RWPE2 (cell line): ENCODE data around the gene TPCN2.

Experiments
- ATAC-seq: fragments of 200-7000 bp; cut with Tn5 transposase; 3 replicates; pipeline ENCODE4 v1.9.1; 2021; ENCODE audit warnings: low read depth
- DNase-seq: peaks from one replicate; pipeline ENCODE4 v3.0.0-alpha.2; 2020; ENCODE audit warnings: low spot score
- H3K27ac ChIP-seq: fragments of 450-650 bp; 2 replicates; pipeline ENCODE4 v1.5.1; 2017; ENCODE audit warnings: mild to moderate bottlenecking; ENCODE audit not compliant: poor library complexity, severe bottlenecking
- H3K27me3 ChIP-seq: fragments of 250-450 bp; sonication (Bioruptor Pico); 2 replicates; pipeline ENCODE4 v1.5.1; 2021; ENCODE audit warnings: mild to moderate bottlenecking, moderate library complexity; ENCODE audit not compliant: insufficient read depth, poor library complexity, severe bottlenecking
- H3K36me3 ChIP-seq: fragments of 250-450 bp; sonication (Bioruptor Pico); 2 replicates; pipeline ENCODE4 v1.5.1; 2020; ENCODE audit warnings: low read depth, mild to moderate bottlenecking, moderate library complexity
- H3K4me1 ChIP-seq: fragments of 250-450 bp; sonication (Bioruptor Pico); 2 replicates; pipeline ENCODE4 v1.5.1; 2021; ENCODE audit warnings: mild to moderate bottlenecking, moderate library complexity; ENCODE audit not compliant: insufficient read depth, poor library complexity, severe bottlenecking
- H3K4me3 ChIP-seq: fragments of 250-450 bp; sonication (Bioruptor Pico); 2 replicates; pipeline ENCODE4 v1.5.1; 2021; ENCODE audit warnings: mild to moderate bottlenecking, moderate library complexity; ENCODE audit not compliant: severe bottlenecking
- H3K9me3 ChIP-seq: fragments of 250-450 bp; sonication (Bioruptor Pico); 2 replicates; pipeline ENCODE4 v1.5.1; 2021; ENCODE audit warnings: mild to moderate bottlenecking, moderate library complexity; ENCODE audit not compliant: severe bottlenecking
- TF ChIP-seq, protein P1 (sequence below): fragments of 450-650 bp; IDR thresholded peaks from one replicate; pipeline ENCODE4 v1.5.1; 2017; ENCODE audit warnings: mild to moderate bottlenecking, moderate library complexity; ENCODE audit not compliant: poor library complexity, severe bottlenecking

The TPCN2 gene

DNA sequence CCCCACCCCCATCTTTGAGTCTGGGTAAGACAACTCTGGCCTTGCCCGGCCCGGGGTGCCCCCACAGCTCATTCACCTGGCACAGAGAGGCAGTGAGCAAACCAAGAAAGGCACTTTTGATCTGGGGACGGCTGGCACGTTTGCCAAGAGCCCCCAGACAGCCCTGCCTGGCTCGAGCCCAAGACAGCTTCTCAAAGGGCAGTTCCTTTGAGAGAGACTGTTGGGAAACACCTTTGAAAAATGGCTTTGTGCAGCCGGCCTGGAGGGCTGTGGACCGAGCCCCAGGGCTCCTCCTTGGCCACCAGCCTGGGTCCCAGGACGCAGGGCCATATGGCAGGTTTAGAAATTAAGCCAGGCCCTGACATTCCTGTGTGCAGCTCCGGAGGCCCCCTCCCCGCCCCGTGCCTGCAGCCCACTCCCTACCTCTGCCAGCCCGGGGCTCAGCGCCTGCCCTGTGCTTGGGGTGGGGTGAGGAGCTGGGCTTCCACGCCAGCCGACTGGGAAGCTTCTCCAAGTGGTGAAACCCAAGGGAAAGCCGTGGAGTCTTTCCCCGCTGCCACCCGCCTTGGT lies 56.8 kb downstream of the TPCN2 start:
- Histone ChIP-seq H3K4me3 (no peak overlapping the region), H3K36me3 (no peaks in the 10 kb centered on the region), H3K27me3 (no peaks in the 10 kb centered on the region), H3K9me3 (no peaks in the 10 kb centered on the region), H3K4me1 (no peaks in the 10 kb centered on the region), H3K27ac (no peak overlapping the region)
- ATAC-seq (no peak), DNase-seq (no peak)
- TF ChIP-seq, protein P1, sequence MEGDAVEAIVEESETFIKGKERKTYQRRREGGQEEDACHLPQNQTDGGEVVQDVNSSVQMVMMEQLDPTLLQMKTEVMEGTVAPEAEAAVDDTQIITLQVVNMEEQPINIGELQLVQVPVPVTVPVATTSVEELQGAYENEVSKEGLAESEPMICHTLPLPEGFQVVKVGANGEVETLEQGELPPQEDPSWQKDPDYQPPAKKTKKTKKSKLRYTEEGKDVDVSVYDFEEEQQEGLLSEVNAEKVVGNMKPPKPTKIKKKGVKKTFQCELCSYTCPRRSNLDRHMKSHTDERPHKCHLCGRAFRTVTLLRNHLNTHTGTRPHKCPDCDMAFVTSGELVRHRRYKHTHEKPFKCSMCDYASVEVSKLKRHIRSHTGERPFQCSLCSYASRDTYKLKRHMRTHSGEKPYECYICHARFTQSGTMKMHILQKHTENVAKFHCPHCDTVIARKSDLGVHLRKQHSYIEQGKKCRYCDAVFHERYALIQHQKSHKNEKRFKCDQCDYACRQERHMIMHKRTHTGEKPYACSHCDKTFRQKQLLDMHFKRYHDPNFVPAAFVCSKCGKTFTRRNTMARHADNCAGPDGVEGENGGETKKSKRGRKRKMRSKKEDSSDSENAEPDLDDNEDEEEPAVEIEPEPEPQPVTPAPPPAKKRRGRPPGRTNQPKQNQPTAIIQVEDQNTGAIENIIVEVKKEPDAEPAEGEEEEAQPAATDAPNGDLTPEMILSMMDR: no peak

DNA sequence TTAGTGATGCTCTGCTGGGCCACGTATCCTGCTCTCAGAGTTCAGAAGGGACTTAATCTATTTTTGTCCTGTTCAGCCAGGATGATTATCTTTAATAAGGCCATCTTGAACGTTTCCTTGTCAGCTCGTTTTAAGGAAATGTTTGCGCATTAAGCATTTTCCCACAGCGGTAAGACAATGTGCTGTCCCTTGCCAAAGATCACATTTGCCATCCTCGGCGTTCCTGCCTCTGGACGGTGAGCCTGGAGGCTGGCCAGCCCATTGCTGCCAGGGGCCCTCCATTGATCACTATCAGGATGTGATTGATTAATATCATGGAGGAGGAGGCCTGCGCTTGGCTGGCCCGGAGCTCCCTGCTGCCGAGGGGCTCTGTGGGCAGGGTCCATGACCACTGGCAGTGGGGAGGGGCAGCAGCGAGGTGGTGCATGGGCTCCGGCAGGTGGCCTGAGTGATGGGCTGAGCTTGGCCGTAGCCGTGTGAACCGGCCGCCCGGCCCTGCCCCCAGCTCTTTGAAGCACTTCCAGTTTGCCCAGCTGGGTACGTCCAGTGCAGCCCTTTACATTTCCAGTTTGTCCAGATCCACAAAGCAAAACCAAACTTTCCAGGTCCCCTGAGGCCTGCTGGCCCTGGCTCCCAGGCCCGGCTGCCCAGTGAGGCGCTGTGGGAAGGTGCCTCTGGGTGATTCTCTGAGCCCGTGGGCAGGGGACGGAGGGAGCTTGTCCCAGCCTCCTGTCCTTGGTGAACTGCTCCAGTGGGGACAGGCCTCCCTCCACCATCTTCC lies 57.5 kb downstream of the TPCN2 start:
- TF ChIP-seq, protein P1: no peak
- Histone ChIP-seq H3K4me1 (no peaks in the 10 kb centered on the region), H3K9me3 (no peaks in the 10 kb centered on the region), H3K36me3 (no peaks in the 10 kb centered on the region), H3K27me3 (no peaks in the 10 kb centered on the region), H3K4me3 (no peak overlapping the region), H3K27ac (no peak overlapping the region)
- ATAC-seq (no peak), DNase-seq (no peak)

DNA sequence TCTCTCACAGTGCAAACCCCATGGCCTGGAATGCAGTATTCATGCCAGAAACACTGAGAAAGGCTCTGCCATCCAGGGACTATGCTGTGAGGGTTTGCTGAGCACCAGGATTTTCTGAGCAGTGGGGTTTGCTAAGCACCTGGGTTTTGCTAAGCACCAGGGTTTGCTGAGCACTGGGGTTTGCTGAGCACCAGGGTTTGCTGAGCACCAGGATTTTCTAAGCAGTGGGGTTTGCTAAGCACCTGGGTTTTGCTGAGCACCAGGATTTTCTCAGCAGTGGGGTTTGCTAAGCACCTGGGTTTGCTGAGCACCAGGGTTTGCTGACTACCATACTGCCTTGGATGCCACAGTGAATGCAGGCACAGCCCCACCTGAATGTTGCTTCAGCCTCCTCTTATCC lies 58.7 kb downstream of the TPCN2 start:
- ATAC-seq (no peak), DNase-seq (no peak)
- no peak overlapping the region for H3K27ac ChIP-seq
- TF ChIP-seq, protein P1: no peak
- no peaks in the 10 kb centered on the region for H3K36me3 ChIP-seq
- no peaks in the 10 kb centered on the region for H3K9me3 ChIP-seq
- H3K4me3 ChIP-seq: no peak overlapping the region
- no peaks in the 10 kb centered on the region for H3K4me1 ChIP-seq
- no peaks in the 10 kb centered on the region for H3K27me3 ChIP-seq

DNA sequence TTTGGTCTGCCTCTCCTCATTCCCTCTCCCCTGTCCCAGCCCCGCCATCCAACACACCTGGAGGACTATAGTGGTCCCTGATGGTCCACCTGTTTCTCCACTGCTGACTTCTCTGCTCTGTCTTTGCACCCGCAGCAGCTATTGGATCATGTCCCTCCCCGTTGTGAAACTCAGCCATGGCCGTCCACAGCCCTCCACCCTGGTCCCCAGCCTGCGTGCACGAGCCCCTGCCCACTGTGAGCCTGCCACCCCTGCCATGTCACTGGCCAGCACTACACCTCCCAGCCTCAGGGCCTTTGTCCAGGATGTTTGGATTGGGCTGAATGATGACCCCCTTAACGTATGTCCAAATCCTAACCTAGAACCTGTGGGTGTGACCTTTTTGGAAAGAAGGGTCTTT lies 59.3 kb downstream of the TPCN2 start:
- no peaks in the 10 kb centered on the region for H3K9me3 ChIP-seq
- H3K36me3 ChIP-seq: no peaks in the 10 kb centered on the region
- ATAC-seq: no peak
- H3K27me3 ChIP-seq: no peaks in the 10 kb centered on the region
- no peak overlapping the region for H3K4me3 ChIP-seq
- DNase-seq: no peak
- no peaks in the 10 kb centered on the region for H3K4me1 ChIP-seq
- H3K27ac ChIP-seq: no peak overlapping the region
- TF ChIP-seq, protein P1: no peak

DNA sequence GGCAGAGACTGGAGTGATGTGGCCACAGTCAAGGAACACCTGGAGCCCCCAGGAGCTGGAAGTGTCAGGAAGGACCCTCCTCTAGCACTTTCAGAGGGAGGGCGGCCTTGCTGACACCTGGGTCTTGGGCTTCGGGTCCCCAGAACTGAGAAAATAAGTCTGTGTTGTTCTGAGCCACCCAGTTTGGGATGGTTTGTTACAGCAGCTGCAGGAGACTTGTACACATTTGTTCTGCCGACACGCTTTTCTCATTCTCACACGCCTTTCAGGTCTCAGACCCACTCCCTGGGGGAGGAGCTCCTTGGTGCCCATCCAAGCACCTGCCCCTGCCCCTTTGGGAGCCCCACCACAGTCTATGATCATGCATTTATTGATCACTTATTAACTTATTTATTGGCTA lies 59.8 kb downstream of the TPCN2 start:
- Histone ChIP-seq H3K4me3 (no peak overlapping the region), H3K36me3 (no peaks in the 10 kb centered on the region), H3K27ac (no peak overlapping the region), H3K27me3 (no peaks in the 10 kb centered on the region), H3K4me1 (no peaks in the 10 kb centered on the region), H3K9me3 (no peaks in the 10 kb centered on the region)
- DNase-seq (no peak), ATAC-seq (no peak)
- TF ChIP-seq, protein P1: no peak
